Measurements from ENCODE around the gene PIGC.

PIGC gene

DNA sequence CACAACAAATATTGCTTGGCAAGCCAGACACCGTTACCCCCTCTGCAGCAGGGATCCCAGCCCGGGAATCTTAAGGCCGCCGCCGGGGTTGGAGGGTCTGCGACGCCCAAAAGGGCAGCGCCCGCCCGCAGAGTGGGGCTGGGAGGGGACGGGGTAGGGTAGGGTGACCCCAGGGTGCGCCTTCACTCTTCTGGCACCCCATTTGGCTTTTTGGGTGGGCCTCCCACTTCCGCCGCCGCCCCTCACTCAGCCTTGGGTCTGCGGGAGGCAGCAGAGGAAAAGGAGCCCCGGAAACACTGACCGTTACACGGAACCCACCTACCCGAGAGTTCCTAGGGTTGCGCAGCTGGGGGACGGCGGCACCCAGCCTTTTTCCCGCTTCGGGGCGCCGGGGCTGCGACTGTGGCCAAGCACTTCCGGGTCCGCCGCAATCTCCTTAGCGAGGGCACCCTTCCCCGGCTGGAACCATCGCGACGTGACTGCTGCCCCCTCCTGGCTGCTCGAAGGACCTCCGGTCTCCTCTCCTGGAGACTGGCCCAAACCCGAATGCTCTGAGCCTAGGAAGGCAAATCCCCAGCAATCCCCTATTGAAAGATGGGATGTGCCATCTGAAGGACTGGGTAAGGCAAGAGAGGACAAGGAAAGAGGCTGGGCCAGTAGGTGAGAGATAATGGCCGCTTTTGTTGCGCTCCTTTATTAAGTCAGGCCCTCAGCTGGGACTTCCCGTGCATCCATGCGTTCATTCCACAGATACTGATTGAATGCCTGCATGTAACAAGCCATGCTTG is at the start of gene PIGC:
PIGC (minus strand) TSS at position 404 of the 788 bp plus-strand sequence. CDS start 1,447 bp downstream, outside the sequence.
- H3K9me3 ChIP-seq (ENCODE audit: low read length), result no peaks in the 10 kb centered on the region
- H3K36me3 ChIP-seq (ENCODE audit: insufficient read depth, low read length), result peaks cover 14% of the 10 kb centered on the region
- peaks cover 7% of the 10 kb centered on the region for H3K4me1 ChIP-seq (ENCODE audit: insufficient read depth, low read length)
- peak within 1 kb of the TSS; percentile 86 for H3K4me3 ChIP-seq (ENCODE audit: low read length)
- peak within 1 kb of the TSS; percentile 70 for H2AFZ ChIP-seq (ENCODE audit: low read depth, low read length)
- H3K27me3 ChIP-seq (ENCODE audit: insufficient read depth, low read length), result no peaks in the 10 kb centered on the region

DNA sequence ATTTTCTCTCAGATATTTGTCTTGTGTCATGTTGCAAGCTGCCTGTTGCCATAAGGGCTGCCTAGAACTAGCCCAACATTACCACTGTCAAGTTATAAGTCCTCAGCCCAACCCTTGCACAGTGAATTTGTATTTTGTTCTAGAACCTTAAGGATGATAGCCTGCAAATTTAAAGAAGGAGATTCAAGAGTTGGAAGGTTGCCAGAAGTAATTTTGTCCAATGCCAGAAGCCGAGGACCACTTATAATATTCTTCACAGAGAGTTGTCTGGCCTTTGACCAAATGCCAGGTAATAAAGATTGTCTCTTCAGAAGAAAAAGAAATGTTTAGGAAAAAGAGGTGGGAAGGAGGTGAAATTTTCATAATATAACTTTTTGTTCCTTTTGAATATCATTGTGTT is 48.6 kb upstream of the PIGC start:
- no peak overlapping the region for H2AFZ ChIP-seq (ENCODE audit: low read depth, low read length)
- no peaks in the 10 kb centered on the region for H3K36me3 ChIP-seq (ENCODE audit: insufficient read depth, low read length)
- peaks cover 3% of the 10 kb centered on the region for H3K27me3 ChIP-seq (ENCODE audit: insufficient read depth, low read length)
- peaks cover 8% of the 10 kb centered on the region for H3K4me1 ChIP-seq (ENCODE audit: insufficient read depth, low read length)
- H3K9me3 ChIP-seq (ENCODE audit: low read length), result no peaks in the 10 kb centered on the region
- H3K4me3 ChIP-seq (ENCODE audit: low read length), result no peak overlapping the region

DNA sequence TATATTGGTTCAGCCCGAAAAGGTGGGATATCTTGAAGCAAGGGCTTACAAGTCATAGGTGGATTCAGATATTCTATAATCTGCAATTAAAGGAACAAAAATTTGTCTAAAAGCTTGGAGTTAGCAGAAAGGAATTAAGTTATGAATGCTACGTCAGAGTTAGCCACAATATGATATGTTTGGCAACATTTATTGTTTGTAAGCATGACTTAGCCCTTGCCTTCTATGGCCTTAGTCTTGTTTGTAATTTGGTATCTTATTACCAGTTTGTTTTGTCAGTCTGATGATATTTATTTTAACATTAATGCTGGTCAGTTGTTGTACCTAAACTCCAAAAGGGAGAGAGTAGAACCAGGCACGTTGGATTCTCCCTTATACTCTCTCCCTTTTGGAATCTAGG is 46.0 kb upstream of the PIGC start:
- H2AFZ ChIP-seq (ENCODE audit: low read depth, low read length), result no peak overlapping the region
- no peaks in the 10 kb centered on the region for H3K9me3 ChIP-seq (ENCODE audit: low read length)
- peaks cover 3% of the 10 kb centered on the region for H3K27me3 ChIP-seq (ENCODE audit: insufficient read depth, low read length)
- H3K36me3 ChIP-seq (ENCODE audit: insufficient read depth, low read length), result no peaks in the 10 kb centered on the region
- no peak overlapping the region for H3K4me3 ChIP-seq (ENCODE audit: low read length)
- H3K4me1 ChIP-seq (ENCODE audit: insufficient read depth, low read length), result no peaks in the 10 kb centered on the region

DNA sequence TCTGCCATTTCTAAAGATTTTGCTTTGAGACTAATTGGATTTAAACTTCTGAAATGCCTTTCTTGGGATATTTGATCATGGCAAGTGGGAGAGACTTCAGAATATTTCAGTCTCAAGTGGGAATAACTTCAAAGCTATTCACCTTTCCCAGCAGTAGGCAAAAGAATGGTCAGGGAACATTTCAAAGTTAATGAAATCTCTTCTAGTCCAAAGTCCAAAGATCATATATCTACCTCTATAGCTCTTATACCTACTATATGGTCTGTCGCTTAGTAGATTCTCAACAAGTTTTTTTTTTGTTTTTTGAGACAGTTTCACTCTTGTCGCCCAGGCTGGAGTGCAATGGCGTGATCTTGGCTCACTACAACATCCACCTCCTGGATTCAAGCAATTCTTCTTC is 44.5 kb upstream of the PIGC start:
- H3K4me3 ChIP-seq (ENCODE audit: low read length), result no peak overlapping the region
- H3K27me3 ChIP-seq (ENCODE audit: insufficient read depth, low read length), result peaks cover 3% of the 10 kb centered on the region
- H3K4me1 ChIP-seq (ENCODE audit: insufficient read depth, low read length), result no peaks in the 10 kb centered on the region
- no peaks in the 10 kb centered on the region for H3K9me3 ChIP-seq (ENCODE audit: low read length)
- H2AFZ ChIP-seq (ENCODE audit: low read depth, low read length), result no peak overlapping the region
- H3K36me3 ChIP-seq (ENCODE audit: insufficient read depth, low read length), result no peaks in the 10 kb centered on the region

DNA sequence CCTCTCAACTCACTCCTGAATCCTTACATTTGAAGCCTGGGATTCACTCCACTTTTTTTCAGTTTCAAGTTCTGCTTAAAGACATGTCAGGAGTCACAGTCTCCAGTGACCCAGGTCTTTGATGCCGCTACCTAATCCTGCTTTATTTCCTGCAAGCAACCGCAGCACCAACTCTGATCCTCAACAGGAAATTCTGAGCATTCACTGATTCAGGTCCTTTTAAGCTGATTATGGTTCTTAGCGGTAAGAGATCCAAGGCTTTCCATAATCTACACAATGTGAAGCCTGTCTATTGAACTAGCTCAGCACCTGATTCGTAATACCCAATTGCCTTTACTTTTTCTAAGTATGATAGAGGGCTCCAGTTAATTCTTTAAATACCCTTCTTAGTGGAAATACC is 43.7 kb upstream of the PIGC start:
- peaks cover 3% of the 10 kb centered on the region for H3K27me3 ChIP-seq (ENCODE audit: insufficient read depth, low read length)
- H3K4me1 ChIP-seq (ENCODE audit: insufficient read depth, low read length), result no peaks in the 10 kb centered on the region
- no peak overlapping the region for H3K4me3 ChIP-seq (ENCODE audit: low read length)
- H2AFZ ChIP-seq (ENCODE audit: low read depth, low read length), result no peak overlapping the region
- no peaks in the 10 kb centered on the region for H3K9me3 ChIP-seq (ENCODE audit: low read length)
- H3K36me3 ChIP-seq (ENCODE audit: insufficient read depth, low read length), result no peaks in the 10 kb centered on the region

DNA sequence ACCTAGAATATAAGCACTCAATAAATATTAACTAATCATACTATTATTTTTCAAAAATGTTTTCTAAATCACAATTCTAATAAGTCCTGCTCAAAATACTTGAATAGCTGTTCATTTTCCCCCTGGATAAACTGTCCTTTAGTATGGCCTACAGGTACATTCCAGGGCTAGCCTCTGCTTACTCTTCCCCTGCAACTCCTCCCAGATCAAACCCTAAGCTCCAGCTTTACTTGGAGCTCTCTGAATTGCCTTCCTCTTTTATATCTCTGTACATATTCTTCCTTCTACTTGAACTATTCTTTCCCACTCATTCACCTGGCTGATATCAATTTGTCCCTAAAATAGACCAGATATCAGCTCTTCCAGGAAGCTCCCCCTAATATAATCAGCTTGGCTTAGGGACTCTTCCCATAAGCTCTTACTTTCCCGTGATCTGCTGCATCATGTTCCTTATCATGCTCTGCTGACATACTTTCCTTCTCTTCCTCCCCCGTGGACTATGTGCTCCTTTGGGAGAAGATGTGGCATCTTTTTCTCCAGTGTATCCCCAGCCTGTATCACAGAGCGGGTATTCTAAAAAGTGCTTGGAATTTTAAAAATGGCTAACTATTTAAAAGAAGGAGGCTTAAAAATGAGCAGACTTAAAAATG is 43.1 kb upstream of the PIGC start:
- H2AFZ ChIP-seq (ENCODE audit: low read depth, low read length), result no peak overlapping the region
- H3K36me3 ChIP-seq (ENCODE audit: insufficient read depth, low read length), result no peaks in the 10 kb centered on the region
- H3K9me3 ChIP-seq (ENCODE audit: low read length), result no peaks in the 10 kb centered on the region
- H3K4me1 ChIP-seq (ENCODE audit: insufficient read depth, low read length), result no peaks in the 10 kb centered on the region
- H3K27me3 ChIP-seq (ENCODE audit: insufficient read depth, low read length), result peaks cover 3% of the 10 kb centered on the region
- H3K4me3 ChIP-seq (ENCODE audit: low read length), result no peak overlapping the region

DNA sequence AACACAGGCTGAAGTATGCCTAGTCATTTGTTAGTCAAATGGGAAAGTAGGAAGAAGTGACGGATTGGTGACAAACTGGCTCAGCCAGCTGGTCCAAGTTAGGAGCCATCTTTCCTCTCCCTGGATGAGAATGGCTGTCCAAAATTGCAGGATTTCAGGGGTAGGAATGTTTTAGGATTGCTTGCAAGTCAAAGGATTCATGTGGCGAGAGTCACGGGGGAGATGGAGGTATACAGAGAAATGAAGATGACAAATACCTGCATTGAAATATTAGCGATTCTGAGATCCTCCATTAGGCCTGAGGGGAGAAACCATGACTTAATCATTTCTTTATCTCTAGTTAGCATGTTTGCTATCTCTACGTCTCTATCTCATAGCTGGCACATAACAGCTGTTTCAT is 41.8 kb upstream of the PIGC start:
- Histone ChIP-seq H3K36me3 (ENCODE audit: insufficient read depth, low read length) (no peaks in the 10 kb centered on the region), H3K4me3 (ENCODE audit: low read length) (no peak overlapping the region), H3K27me3 (ENCODE audit: insufficient read depth, low read length) (peaks cover 3% of the 10 kb centered on the region), H3K9me3 (ENCODE audit: low read length) (no peaks in the 10 kb centered on the region), H3K4me1 (ENCODE audit: insufficient read depth, low read length) (no peaks in the 10 kb centered on the region), H2AFZ (ENCODE audit: low read depth, low read length) (no peak overlapping the region)

DNA sequence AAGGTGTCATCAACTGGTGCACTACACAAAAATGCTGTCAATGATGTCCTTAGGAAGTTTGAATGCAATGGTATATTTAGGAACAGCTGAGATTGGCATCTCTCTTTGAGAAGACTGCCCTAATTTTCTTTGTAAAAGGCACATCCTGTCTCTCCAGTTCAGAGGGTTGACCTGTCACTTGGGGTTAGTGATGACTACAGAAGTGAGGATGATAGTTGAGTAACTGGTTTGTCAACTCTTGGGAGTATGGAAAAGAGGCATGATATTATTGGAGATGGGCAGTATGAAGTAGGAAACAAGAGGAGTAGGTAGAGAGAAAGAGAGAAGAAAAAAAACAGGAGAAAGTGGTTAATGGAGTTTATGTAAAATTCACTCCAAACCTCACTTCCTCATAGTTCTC is 40.4 kb upstream of the PIGC start:
- Histone ChIP-seq H3K27me3 (ENCODE audit: insufficient read depth, low read length) (peaks cover 1% of the 10 kb centered on the region), H3K36me3 (ENCODE audit: insufficient read depth, low read length) (no peaks in the 10 kb centered on the region), H3K4me1 (ENCODE audit: insufficient read depth, low read length) (no peaks in the 10 kb centered on the region), H3K9me3 (ENCODE audit: low read length) (no peaks in the 10 kb centered on the region), H2AFZ (ENCODE audit: low read depth, low read length) (no peak overlapping the region), H3K4me3 (ENCODE audit: low read length) (no peak overlapping the region)

DNA sequence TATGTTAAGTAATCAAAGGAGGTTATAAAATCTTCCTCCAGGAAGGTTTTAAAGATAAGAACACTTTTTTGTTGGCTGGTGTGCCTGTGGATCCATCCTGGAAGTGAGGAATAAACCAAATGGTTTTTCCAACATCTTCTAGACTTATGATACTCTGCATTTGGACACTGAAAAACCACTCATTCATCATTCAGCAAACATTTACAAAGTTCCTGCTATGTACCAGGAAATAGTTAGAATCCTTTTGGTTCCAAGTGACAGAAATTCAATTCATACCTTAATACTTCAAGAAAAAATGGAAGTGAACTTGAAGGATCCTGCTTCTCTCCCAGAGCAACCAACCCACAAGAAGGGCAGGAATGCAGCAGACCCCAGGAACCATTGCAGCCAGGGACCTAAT is 39.6 kb upstream of the PIGC start:
- Histone ChIP-seq H2AFZ (ENCODE audit: low read depth, low read length) (no peak overlapping the region), H3K9me3 (ENCODE audit: low read length) (no peaks in the 10 kb centered on the region), H3K27me3 (ENCODE audit: insufficient read depth, low read length) (no peaks in the 10 kb centered on the region), H3K4me1 (ENCODE audit: insufficient read depth, low read length) (no peaks in the 10 kb centered on the region), H3K4me3 (ENCODE audit: low read length) (no peak overlapping the region), H3K36me3 (ENCODE audit: insufficient read depth, low read length) (no peaks in the 10 kb centered on the region)

DNA sequence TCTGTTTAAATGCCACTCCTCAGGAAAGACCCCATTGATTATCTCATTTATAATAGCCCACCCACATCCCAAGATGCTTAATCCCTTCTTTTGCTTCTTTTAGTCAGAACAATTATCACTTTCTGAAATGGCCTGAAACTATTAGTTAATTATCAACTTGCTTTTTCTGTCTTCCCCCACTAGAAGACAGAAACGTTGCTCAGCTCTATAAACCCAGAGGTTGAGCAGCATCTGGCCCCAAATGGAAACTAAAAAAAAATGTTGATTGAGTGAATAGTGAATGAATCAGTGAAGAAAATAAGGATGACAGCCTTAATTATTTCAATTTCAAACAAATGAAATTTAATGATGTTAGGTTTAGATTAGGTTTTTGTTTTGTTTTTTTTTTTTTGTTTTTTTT is 38.2 kb upstream of the PIGC start:
- Histone ChIP-seq H3K4me1 (ENCODE audit: insufficient read depth, low read length) (no peaks in the 10 kb centered on the region), H3K4me3 (ENCODE audit: low read length) (no peak overlapping the region), H3K9me3 (ENCODE audit: low read length) (no peaks in the 10 kb centered on the region), H3K36me3 (ENCODE audit: insufficient read depth, low read length) (no peaks in the 10 kb centered on the region), H2AFZ (ENCODE audit: low read depth, low read length) (no peak overlapping the region), H3K27me3 (ENCODE audit: insufficient read depth, low read length) (no peaks in the 10 kb centered on the region)

DNA sequence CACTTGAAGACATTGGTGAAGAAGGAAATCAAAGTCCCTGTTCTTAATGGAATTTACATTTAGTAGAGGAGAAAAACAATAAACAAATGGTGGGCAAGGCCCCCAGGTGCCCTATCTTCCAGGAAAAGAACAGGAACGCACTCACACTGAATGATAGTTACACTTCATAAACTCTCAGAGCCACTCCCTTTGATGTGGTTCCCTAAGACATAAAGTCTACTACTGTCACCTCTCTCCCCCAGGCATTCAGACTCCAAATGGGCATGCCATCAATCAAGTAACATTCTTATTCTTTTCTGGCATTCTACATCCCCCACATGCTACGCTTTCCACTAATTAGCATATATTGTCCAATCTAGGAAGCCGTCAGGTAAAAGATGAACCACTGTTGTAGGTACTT is 36.6 kb upstream of the PIGC start:
- H3K27me3 ChIP-seq (ENCODE audit: insufficient read depth, low read length), result no peaks in the 10 kb centered on the region
- H3K4me3 ChIP-seq (ENCODE audit: low read length), result no peak overlapping the region
- H3K36me3 ChIP-seq (ENCODE audit: insufficient read depth, low read length), result no peaks in the 10 kb centered on the region
- no peaks in the 10 kb centered on the region for H3K9me3 ChIP-seq (ENCODE audit: low read length)
- no peak overlapping the region for H2AFZ ChIP-seq (ENCODE audit: low read depth, low read length)
- no peaks in the 10 kb centered on the region for H3K4me1 ChIP-seq (ENCODE audit: insufficient read depth, low read length)

DNA sequence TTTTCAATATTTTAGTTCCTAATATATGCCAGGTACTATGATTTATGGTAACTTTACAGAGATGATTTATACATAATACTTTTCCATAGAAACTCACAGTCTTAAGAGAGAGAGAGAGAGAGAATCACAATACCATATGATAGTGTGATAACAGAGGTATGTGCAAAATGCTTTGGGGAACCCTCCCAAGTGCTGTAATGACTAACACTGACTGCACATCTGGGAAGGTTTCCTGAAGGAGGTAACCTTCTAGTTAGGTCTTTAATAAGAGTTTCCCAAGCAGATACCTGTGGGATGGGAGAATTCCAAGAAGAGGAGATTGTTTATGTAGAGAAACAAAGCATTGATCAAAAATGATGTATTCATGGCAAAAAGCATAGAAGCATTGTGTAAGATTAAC is 34.6 kb upstream of the PIGC start:
- Histone ChIP-seq H3K4me3 (ENCODE audit: low read length) (no peak overlapping the region), H2AFZ (ENCODE audit: low read depth, low read length) (no peak overlapping the region), H3K36me3 (ENCODE audit: insufficient read depth, low read length) (no peaks in the 10 kb centered on the region), H3K9me3 (ENCODE audit: low read length) (no peaks in the 10 kb centered on the region), H3K4me1 (ENCODE audit: insufficient read depth, low read length) (no peaks in the 10 kb centered on the region), H3K27me3 (ENCODE audit: insufficient read depth, low read length) (no peaks in the 10 kb centered on the region)

DNA sequence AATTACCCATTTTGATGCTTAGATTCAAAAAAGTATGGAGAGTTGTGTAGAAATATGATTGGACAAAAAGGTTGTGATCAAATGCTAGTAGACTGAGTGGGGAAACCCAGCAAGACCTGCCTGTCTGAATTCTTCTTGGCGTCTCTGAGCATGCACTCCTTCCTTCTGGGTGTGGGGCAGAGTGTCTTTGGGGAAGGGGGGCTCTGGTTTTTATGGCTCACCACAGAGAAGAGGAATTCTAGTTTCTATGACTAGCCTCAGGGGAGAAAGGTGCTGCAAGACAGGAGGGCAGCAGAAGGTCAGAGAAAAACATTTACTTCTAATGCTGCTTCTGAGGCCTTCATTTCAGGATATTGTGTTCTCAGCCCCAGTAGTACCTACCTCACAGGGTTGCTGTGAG is 33.9 kb upstream of the PIGC start:
- Histone ChIP-seq H3K36me3 (ENCODE audit: insufficient read depth, low read length) (no peaks in the 10 kb centered on the region), H2AFZ (ENCODE audit: low read depth, low read length) (no peak overlapping the region), H3K27me3 (ENCODE audit: insufficient read depth, low read length) (no peaks in the 10 kb centered on the region), H3K4me1 (ENCODE audit: insufficient read depth, low read length) (no peaks in the 10 kb centered on the region), H3K9me3 (ENCODE audit: low read length) (no peaks in the 10 kb centered on the region), H3K4me3 (ENCODE audit: low read length) (no peak overlapping the region)

DNA sequence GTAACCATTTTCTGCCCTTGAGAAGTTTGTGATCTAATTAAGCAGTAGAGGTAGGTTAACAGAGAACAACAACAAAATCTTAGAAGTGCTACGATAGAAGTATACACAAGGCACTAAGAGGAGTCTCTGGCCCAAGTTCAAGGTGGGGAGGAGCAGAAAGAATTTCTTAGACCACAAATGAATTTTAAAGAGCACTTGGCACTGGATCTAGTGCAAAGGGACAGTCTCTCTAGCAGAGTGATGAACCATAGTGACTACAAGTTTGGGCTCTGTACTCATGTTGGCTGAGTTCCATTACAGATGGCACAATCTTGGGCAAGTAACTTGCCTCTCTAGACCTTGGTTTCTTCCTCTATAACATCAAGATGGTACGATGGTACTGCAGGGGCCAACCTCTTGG is 33.3 kb upstream of the PIGC start:
- no peaks in the 10 kb centered on the region for H3K4me1 ChIP-seq (ENCODE audit: insufficient read depth, low read length)
- H3K9me3 ChIP-seq (ENCODE audit: low read length), result no peaks in the 10 kb centered on the region
- H3K4me3 ChIP-seq (ENCODE audit: low read length), result no peak overlapping the region
- H2AFZ ChIP-seq (ENCODE audit: low read depth, low read length), result no peak overlapping the region
- H3K36me3 ChIP-seq (ENCODE audit: insufficient read depth, low read length), result no peaks in the 10 kb centered on the region
- no peaks in the 10 kb centered on the region for H3K27me3 ChIP-seq (ENCODE audit: insufficient read depth, low read length)

All from neuron (in vitro differentiated cells).